Measurements from ENCODE around the gene DDI1. TPM values are rescaled to one million over a fixed set of nuclear protein-coding genes. Genes with fewer than 3 reads are reported as not detected.
A peak's percentile ranks its signal among the peaks of the same experiment; 100 is the strongest.

DDI1 gene
- total RNA-seq = not detected

- ATAC-seq (no peak), DNase-seq (ENCODE audit: low spot score) (no peak)
- intact Hi-C loops (cut with DNase I) = no loop called here
These were observed at the start of gene DDI1 for GRCh38 chr11:104036588-104036987. Gene DDI1 (plus strand): TSS chr11:104036640. CDS start chr11:104036823, 183 bp downstream.

- ATAC-seq = no peak
- no peak for DNase-seq (ENCODE audit: low spot score)
- intact Hi-C loops (cut with DNase I) = no loop called here
These were observed 48.5 kb upstream of the DDI1 start for GRCh38 chr11:103987629-103988594.

GRCh38 chr11:103988595-103988969 lies 47.9 kb upstream of the DDI1 start:
- intact Hi-C loops (cut with DNase I) = no loop called here
- no peak for ATAC-seq
- DNase-seq (ENCODE audit: low spot score) = no peak

GRCh38 chr11:103993507-103993906 lies 42.9 kb upstream of the DDI1 start:
- intact Hi-C loops (cut with DNase I) = no loop called here
- ATAC-seq = no peak
- no peak for DNase-seq (ENCODE audit: low spot score)

- intact Hi-C loops (cut with DNase I) = no loop called here
- DNase-seq (ENCODE audit: low spot score) (no peak), ATAC-seq (peak; percentile 28)
These were observed 42.3 kb upstream of the DDI1 start for GRCh38 chr11:103994094-103994493.

- ATAC-seq (no peak), DNase-seq (ENCODE audit: low spot score) (no peak)
- intact Hi-C loops (cut with DNase I) = no loop called here
These were observed 41.9 kb upstream of the DDI1 start for GRCh38 chr11:103994518-103994917.

GRCh38 chr11:103995896-103996295 lies 40.5 kb upstream of the DDI1 start:
- ATAC-seq (no peak), DNase-seq (ENCODE audit: low spot score) (no peak)
- intact Hi-C loops (cut with DNase I) = no loop called here

GRCh38 chr11:103997082-103997481 lies 39.4 kb upstream of the DDI1 start:
- no peak for DNase-seq (ENCODE audit: low spot score)
- ATAC-seq = no peak
- intact Hi-C loops (cut with DNase I) = no loop called here

GRCh38 chr11:103998826-103999508 lies 37.5 kb upstream of the DDI1 start:
- ATAC-seq (no peak), DNase-seq (ENCODE audit: low spot score) (no peak)
- intact Hi-C loops (cut with DNase I) = no loop called here

- intact Hi-C loops (cut with DNase I) = no loop called here
- no peak for DNase-seq (ENCODE audit: low spot score)
These were observed 35.6 kb upstream of the DDI1 start for GRCh38 chr11:104000798-104001197.

GRCh38 chr11:104001561-104002056 lies 34.8 kb upstream of the DDI1 start:
- ATAC-seq = peak; percentile 48
- intact Hi-C loops (cut with DNase I) = no loop called here
- DNase-seq (ENCODE audit: low spot score) = no peak

More at GRCh38 chr11:104000798-104001197, 35.6 kb upstream of the DDI1 start:
- ATAC-seq = peak; percentile 65

- DNase-seq (ENCODE audit: low spot score) (no peak), ATAC-seq (no peak)
- intact Hi-C loops (cut with DNase I) = no loop called here
These were observed 32.9 kb upstream of the DDI1 start for GRCh38 chr11:104003491-104003890.

- intact Hi-C loops (cut with DNase I) = no loop called here
- no peak for ATAC-seq
- DNase-seq (ENCODE audit: low spot score) = no peak
These were observed 31.1 kb upstream of the DDI1 start for GRCh38 chr11:104005234-104005855.

GRCh38 chr11:104009744-104010143 lies 26.7 kb upstream of the DDI1 start:
- DNase-seq (ENCODE audit: low spot score) (no peak), ATAC-seq (peak; percentile 62)
- intact Hi-C loops (cut with DNase I) = no loop called here

- ATAC-seq (no peak), DNase-seq (ENCODE audit: low spot score) (no peak)
- intact Hi-C loops (cut with DNase I) = no loop called here
These were observed 25.4 kb upstream of the DDI1 start for GRCh38 chr11:104011044-104011443.

- no peak for DNase-seq (ENCODE audit: low spot score)
- ATAC-seq = no peak
- intact Hi-C loops (cut with DNase I) = no loop called here
These were observed 20.6 kb upstream of the DDI1 start for GRCh38 chr11:104015649-104016415.

GRCh38 chr11:104024572-104024971 lies 11.9 kb upstream of the DDI1 start:
- intact Hi-C loops (cut with DNase I) = no loop called here
- ATAC-seq = no peak

GRCh38 chr11:104028476-104029263 lies 7.8 kb upstream of the DDI1 start:
- DNase-seq (ENCODE audit: low spot score) (no peak), ATAC-seq (no peak)
- intact Hi-C loops (cut with DNase I) = no loop called here

More at GRCh38 chr11:104024572-104024971, 11.9 kb upstream of the DDI1 start:
- no peak for DNase-seq (ENCODE audit: low spot score)
